ENCODE results near the gene UPF2. TPM values are rescaled to one million over a fixed set of nuclear protein-coding genes. Genes with fewer than 3 reads are reported as not detected.

The UPF2 gene
- total and polyA plus RNA-seq, 10 of the 15 experiments (the other 5 are each of a cell fraction or from before 2014, with no cell fraction given): 21.0 to 44.4 (median 25.9) TPM

DNA sequence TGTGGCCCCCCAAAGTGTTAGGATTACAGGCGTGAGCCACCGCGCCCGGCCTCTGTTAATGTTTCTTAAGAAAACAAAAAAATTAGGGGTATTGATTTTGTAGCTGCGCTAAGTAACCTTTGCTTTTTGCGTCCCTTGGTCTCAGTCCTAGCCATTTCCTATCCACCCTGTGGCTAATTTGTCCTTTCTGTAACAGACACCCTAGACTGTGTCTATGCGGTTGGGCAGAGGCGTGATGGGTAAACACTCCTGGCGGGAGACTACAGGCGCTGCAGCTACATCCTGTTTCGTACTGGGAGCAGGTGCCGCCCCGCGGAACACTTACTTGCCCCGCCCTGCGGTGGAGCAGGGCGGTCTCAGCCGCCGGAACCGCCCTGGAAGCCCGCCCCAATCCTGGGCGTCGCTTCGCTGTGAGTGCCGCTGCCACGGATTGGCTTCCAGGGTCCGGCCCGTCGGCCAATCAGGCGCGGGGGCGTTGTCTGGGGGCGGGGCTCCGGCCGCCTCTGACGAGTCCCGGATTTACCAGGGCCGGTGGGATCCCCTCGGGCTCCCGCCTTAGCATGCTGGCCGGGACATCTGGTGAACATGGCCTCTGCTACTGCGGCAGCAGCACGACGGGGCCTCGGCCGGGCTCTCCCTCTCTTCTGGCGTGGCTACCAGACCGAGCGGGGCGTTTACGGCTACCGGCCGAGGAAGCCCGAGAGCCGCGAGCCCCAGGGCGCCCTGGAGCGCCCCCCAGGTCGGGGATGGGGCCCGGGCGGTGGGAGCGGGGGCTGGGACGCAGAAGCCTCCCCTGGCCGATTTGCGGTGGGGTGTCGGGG, 26.1 kb upstream of the UPF2 start, which contains the start of gene DHTKD1 (continued):
- TF ChIP-seq NKRF (conservative IDR thresholded peaks at IDR 0.05) (peak; percentile 87), SMC3 (IDR thresholded peaks at IDR 0.05; ENCODE audit: borderline replicate concordance, low read length) (no peak; the same call in 1 of the 2 replicates), ZNF217 (IDR thresholded peaks at IDR 0.05) (0 out of 2 replicates have a peak, but pooled peaks have one; percentile 25), PAX8 (IDR thresholded peaks at IDR 0.05) (no peak), NFXL1 (IDR thresholded peaks at IDR 0.05; ENCODE audit: borderline replicate concordance) (no peak), SIX5 (IDR thresholded peaks at IDR 0.05; ENCODE audit: low read depth, low read length, severe bottlenecking) (no peak), EZH2 (IDR thresholded peaks at IDR 0.05; ENCODE audit: borderline replicate concordance, control insufficient read depth, low read depth, low read length) (no peak), NFYB (IDR thresholded peaks at IDR 0.05; ENCODE audit: insufficient read depth, low read depth, low read length) (peak; percentile 93), ETV6 (conservative IDR thresholded peaks at IDR 0.05 in 1 of 2, IDR thresholded peaks at IDR 0.05 in 1 of 2; ENCODE audit: borderline replicate concordance in 1 of 2, low read depth in 1 of 2) (peak in 1 of 2 experiments; percentile 45; a peak in 1 of 4 replicates), RAD21 (IDR thresholded peaks at IDR 0.05; ENCODE audit: insufficient read depth, low read depth, low read length) (no peak), LARP7 (IDR thresholded peaks at IDR 0.05) (no peak), NFYA (IDR thresholded peaks at IDR 0.05; ENCODE audit: borderline replicate concordance, low read depth, low read length) (no peak), EGR1 (IDR thresholded peaks at IDR 0.05; ENCODE audit: borderline replicate concordance in 1 of 2, low read depth in 2 of 2, low read length in 2 of 2) (peak in 1 of 2 experiments; percentile 50; a peak in 1 of 3 replicates), ZZZ3 (IDR thresholded peaks at IDR 0.05; ENCODE audit: control insufficient read depth, insufficient read length, low read depth) (no peak), MLLT1 (IDR thresholded peaks at IDR 0.05) (0 out of 2 replicates have a peak, but pooled peaks have one; percentile 66), POLR2AphosphoS5 (IDR thresholded peaks at IDR 0.05; ENCODE audit: low read length) (peak; percentile 74; the same call in 1 of the 2 replicates), SREBF1 (IDR thresholded peaks at IDR 0.05; ENCODE audit: low read length) (no peak), FOS (IDR thresholded peaks at IDR 0.05; ENCODE audit: borderline replicate concordance, extremely low read depth, insufficient read length) (peak; percentile 26), CEBPB (IDR thresholded peaks at IDR 0.05; ENCODE audit: borderline replicate concordance in 1 of 2, low read depth in 2 of 2, low read length in 2 of 2) (no peak), TCF12 (IDR thresholded peaks at IDR 0.05; ENCODE audit: low read depth, low read length) (peak; percentile 73; the same call in 1 of the 2 replicates), RBBP5 (conservative IDR thresholded peaks at IDR 0.05) (no peak), MEF2B (IDR thresholded peaks at IDR 0.05; ENCODE audit: partially characterized antibody, poor library complexity, severe bottlenecking) (peak; percentile 33)
- TF ChIP-seq, protein P1, sequence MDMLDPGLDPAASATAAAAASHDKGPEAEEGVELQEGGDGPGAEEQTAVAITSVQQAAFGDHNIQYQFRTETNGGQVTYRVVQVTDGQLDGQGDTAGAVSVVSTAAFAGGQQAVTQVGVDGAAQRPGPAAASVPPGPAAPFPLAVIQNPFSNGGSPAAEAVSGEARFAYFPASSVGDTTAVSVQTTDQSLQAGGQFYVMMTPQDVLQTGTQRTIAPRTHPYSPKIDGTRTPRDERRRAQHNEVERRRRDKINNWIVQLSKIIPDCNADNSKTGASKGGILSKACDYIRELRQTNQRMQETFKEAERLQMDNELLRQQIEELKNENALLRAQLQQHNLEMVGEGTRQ (IDR thresholded peaks at IDR 0.05; ENCODE audit: borderline replicate concordance, low read depth, low read length): peak; percentile 1

Data from GM12878 (cell line).